ENCODE measurements around the gene EGFR.

Gene EGFR

DNA sequence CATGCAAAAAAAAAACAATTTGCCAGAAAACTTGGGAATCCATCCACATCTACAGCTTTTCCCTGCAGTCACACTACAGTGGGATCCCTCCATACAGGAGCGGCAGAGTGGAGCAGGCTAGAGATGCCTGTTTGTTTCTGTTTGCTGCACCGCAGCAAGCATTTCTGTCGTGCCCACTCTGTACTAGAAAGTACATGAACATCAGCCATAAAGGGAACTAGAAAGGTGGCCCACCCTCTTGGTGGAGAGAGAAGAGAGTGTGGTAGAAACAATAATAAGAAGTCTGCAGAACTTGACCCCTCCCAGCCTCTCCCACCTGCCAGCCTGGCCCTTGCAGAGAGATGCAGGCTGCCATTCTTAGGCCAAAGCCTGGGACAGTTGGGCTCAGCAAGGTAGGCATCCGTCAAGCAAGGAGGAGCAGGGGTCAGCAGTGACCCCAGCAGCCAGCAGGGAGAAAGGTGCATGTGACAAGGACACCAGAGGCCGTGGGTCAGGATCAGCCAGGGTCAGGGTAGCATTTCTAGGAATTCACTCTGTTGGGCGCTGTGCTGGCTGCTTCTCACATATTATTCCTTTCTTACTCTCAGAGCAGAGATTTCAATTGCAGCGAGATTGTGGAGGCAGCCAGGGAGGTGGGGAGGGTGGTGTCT lies 171.8 kb downstream of the EGFR start:
- DNase-seq (ENCODE audit: low spot score) = no peak

DNA sequence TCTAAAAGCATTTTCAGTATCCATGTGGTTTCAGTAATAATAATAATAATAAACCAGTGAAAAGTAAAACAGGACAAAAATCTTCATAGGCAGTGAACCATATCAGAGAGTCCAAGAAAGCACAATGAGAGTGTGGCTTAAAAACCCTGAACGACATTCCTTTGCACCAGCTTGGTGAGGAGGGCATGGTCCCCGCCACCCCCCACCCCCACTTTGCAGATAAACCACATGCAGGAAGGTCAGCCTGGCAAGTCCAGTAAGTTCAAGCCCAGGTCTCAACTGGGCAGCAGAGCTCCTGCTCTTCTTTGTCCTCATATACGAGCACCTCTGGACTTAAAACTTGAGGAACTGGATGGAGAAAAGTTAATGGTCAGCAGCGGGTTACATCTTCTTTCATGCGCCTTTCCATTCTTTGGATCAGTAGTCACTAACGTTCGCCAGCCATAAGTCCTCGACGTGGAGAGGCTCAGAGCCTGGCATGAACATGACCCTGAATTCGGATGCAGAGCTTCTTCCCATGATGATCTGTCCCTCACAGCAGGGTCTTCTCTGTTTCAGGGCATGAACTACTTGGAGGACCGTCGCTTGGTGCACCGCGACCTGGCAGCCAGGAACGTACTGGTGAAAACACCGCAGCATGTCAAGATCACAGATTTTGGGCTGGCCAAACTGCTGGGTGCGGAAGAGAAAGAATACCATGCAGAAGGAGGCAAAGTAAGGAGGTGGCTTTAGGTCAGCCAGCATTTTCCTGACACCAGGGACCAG lies 172.5 kb downstream of the EGFR start:
- DNase-seq (ENCODE audit: low spot score) = no peak

DNA sequence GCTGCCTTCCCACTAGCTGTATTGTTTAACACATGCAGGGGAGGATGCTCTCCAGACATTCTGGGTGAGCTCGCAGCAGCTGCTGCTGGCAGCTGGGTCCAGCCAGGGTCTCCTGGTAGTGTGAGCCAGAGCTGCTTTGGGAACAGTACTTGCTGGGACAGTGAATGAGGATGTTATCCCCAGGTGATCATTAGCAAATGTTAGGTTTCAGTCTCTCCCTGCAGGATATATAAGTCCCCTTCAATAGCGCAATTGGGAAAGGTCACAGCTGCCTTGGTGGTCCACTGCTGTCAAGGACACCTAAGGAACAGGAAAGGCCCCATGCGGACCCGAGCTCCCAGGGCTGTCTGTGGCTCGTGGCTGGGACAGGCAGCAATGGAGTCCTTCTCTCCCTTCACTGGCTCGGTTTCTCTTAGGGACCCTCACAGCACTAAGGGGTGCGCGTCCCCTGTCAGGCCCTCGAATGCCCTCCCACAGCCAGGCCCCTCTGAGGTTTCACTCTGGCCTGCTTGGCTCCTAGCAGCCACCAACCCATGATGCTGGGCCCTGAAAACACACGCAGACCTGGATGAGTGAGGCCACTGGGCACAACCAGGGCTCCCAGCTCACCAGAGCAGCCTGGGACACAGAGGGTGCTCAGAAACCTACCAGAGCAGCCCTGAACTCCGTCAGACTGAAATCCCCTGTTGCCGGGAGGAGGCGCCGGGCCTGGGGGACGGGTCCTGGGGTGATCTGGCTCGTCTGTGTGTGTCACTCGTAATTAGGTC lies 173.3 kb downstream of the EGFR start:
- DNase-seq (ENCODE audit: low spot score) = peak; percentile 40

DNA sequence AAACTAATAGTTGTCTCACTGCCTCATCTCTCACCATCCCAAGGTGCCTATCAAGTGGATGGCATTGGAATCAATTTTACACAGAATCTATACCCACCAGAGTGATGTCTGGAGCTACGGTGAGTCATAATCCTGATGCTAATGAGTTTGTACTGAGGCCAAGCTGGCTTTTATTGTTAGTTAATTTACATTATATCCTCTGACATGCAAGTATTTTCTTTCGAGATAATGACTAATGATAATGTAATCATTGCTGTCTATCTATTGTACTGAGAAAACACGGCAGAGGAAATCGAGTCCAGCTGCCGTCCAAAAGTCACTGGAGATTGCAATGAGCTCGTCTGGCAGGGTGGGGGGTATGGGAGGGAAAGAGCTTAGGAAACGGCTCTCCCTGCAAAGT lies 173.9 kb downstream of the EGFR start:
- DNase-seq (ENCODE audit: low spot score) = peak; percentile 61

GRCh38 chr7:55193245-55193644 lies 174.4 kb downstream of the EGFR start:
- DNase-seq (ENCODE audit: low spot score) = no peak

DNA sequence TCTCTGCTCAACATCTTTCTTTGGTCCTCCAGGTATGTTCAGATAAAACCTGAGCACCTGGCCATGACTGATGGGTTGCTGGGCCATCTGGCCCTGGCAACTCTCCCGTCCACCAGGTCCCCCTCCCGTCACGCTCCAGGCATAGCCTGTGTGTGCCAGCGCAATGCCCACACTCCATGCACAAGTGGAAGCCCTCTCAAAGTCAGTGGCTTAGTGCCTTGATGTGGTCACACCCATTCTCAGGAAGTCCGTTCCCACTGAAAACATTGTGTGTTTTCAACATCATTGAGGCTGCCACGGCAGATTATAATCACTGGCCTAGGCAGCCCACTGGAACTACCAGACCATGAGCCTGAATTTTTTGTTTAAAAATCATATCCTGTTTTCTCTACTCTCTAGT lies 175.7 kb downstream of the EGFR start:
- DNase-seq (ENCODE audit: low spot score) = no peak

DNA sequence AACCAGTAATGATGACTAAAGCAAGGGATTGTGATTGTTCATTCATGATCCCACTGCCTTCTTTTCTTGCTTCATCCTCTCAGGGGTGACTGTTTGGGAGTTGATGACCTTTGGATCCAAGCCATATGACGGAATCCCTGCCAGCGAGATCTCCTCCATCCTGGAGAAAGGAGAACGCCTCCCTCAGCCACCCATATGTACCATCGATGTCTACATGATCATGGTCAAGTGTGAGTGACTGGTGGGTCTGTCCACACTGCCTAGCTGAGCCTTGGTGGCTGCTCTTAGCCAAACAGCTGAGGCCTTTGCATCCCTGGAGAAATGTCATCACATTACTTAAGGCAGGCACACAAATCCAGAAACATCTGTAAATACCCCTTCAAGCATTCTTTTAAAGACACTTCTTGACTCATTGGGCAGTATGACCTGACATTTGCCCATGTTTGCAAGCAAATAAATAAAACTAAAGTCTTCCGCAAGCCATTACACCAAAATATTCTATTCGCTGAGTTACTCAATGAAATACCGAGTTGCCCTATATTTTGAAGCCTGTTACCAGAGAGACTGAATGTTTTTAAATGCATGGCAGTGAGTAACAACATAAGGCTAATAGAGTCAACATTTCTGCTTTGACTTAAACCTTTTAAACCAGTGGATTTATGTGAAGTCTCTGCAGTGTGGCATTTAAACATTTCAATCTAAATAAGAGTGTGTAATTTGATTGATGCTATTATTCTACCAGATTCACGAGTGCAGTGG lies 180.0 kb downstream of the EGFR start:
- no peak for DNase-seq (ENCODE audit: low spot score)

GRCh38 chr7:55199418-55199817 lies 180.6 kb downstream of the EGFR start:
- DNase-seq (ENCODE audit: low spot score) = no peak

DNA sequence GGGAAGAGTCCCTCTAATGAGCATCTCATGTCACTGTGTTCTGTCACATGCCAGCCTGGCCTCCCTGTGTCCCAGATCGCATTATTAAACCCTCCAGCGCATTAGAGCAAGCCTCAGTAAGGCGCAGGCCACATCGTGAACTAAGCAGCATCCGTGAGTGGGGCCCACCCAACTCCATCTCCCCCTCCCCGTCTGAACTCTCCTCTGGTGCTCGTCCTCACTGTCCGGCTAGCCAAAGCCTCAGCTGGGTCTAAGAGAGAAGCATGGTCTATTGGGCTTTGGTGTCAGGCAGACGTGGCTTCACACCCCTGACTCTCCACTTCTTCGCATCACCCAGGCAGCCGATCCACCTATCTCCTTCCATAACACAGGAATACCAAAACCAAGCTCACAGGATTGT lies 181.6 kb downstream of the EGFR start:
- no peak for DNase-seq (ENCODE audit: low spot score)

DNA sequence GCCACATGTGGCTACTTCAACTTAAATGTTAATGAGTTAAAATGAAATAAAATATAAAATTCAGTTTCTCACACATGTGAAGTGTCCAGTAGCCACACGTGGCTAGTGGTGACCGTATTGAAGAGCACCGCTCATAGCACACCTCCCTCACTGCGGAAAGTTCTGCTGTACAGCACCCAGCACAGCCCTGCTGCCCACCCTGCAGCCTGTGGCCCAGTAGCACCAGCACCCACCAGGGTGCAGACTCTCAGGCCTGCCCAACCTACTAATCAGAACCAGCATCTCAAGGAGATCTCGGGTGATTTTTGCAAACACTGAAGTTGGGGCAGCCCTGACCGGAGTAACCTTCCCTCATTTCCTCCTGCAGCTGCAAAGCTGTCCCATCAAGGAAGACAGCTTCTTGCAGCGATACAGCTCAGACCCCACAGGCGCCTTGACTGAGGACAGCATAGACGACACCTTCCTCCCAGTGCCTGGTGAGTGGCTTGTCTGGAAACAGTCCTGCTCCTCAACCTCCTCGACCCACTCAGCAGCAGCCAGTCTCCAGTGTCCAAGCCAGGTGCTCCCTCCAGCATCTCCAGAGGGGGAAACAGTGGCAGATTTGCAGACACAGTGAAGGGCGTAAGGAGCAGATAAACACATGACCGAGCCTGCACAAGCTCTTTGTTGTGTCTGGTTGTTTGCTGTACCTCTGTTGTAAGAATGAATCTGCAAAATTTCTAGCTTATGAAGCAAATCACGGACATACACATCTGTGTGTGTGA lies 183.5 kb downstream of the EGFR start:
- DNase-seq (ENCODE audit: low spot score) = no peak

DNA sequence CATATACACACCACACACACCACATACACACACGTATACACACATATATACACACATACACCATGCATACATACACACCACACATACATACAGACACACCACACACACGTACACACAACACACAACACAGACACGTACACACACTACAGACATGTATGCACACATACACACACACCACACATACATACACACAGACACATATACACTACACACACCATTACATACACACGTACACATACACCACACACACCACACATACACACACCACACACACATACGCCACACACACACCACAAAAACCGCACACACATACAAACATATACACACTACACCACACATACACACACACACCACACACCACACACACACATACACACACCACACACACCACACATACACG lies 184.5 kb downstream of the EGFR start:
- no peak for DNase-seq (ENCODE audit: low spot score)

- no peak for DNase-seq (ENCODE audit: low spot score)
Observed at GRCh38 chr7:55205124-55205955, 186.5 kb downstream of the EGFR start.

DNA sequence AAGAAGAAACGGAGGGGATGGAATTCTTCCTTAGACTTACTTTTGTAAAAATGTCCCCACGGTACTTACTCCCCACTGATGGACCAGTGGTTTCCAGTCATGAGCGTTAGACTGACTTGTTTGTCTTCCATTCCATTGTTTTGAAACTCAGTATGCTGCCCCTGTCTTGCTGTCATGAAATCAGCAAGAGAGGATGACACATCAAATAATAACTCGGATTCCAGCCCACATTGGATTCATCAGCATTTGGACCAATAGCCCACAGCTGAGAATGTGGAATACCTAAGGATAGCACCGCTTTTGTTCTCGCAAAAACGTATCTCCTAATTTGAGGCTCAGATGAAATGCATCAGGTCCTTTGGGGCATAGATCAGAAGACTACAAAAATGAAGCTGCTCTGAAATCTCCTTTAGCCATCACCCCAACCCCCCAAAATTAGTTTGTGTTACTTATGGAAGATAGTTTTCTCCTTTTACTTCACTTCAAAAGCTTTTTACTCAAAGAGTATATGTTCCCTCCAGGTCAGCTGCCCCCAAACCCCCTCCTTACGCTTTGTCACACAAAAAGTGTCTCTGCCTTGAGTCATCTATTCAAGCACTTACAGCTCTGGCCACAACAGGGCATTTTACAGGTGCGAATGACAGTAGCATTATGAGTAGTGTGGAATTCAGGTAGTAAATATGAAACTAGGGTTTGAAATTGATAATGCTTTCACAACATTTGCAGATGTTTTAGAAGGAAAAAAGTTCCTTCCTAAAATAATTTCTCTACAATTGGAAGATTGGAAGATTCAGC lies 187.6 kb downstream of the EGFR start:
- no peak for DNase-seq (ENCODE audit: low spot score)

DNA sequence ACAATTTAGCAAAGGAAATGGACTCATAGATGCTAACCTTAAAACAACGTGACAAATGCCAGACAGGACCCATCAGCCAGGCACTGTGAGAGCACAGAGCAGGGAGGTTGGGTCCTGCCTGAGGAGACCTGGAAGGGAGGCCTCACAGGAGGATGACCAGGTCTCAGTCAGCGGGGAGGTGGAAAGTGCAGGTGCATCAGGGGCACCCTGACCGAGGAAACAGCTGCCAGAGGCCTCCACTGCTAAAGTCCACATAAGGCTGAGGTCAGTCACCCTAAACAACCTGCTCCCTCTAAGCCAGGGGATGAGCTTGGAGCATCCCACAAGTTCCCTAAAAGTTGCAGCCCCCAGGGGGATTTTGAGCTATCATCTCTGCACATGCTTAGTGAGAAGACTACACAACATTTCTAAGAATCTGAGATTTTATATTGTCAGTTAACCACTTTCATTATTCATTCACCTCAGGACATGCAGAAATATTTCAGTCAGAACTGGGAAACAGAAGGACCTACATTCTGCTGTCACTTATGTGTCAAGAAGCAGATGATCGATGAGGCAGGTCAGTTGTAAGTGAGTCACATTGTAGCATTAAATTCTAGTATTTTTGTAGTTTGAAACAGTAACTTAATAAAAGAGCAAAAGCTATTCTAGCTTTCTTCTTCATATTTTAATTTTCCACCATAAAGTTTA lies 188.8 kb downstream of the EGFR start:
- no peak for DNase-seq (ENCODE audit: low spot score)

- DNase-seq (ENCODE audit: low spot score) = no peak
Observed at GRCh38 chr7:55209366-55209765, 190.5 kb downstream of the EGFR start.

- no peak for DNase-seq (ENCODE audit: low spot score)
Observed at GRCh38 chr7:55210176-55210575, 191.4 kb downstream of the EGFR start.

DNA sequence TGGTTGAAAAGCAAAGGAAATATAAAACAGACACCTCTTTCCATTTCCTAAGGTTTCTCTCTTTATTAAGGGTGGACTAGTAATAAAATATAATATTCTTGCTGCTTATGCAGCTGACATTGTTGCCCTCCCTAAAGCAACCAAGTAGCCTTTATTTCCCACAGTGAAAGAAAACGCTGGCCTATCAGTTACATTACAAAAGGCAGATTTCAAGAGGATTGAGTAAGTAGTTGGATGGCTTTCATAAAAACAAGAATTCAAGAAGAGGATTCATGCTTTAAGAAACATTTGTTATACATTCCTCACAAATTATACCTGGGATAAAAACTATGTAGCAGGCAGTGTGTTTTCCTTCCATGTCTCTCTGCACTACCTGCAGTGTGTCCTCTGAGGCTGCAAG lies 191.9 kb downstream of the EGFR start:
- no peak for DNase-seq (ENCODE audit: low spot score)

DNA sequence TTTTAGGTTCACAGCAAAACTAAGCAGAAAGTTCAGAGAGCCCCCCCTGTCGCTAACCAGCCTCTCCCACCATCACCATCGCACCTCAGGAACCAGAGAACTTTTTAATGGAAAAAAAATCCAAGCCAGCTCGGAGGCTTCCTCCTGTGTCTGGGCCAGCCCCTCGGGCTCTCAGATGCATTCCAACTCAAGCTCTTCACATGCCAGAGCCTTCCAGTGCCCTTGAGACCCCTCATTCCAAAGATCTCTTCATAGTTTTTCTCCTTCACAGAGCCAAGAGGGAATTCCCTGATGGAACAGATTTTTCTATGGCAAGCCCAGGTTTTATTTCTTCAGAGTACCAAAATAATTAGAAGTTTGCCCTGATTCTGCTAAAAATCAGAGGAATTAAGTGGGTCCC lies 192.9 kb downstream of the EGFR start:
- no peak for DNase-seq (ENCODE audit: low spot score)

GRCh38 chr7:55212176-55212575 lies 193.4 kb downstream of the EGFR start:
- no peak for DNase-seq (ENCODE audit: low spot score)
